CD4-positive, alpha-beta T cell (primary cell): ENCODE data around the gene PPP2R2C. TPM values are rescaled to one million over a fixed set of nuclear protein-coding genes. Genes with fewer than 3 reads are reported as not detected.

Experiments used
- ATAC-seq: fragments of 200-7000 bp; cut with Tn5 transposase; one replicate; pipeline ENCODE4 v1.10.0; 2022; ENCODE audit warnings: mild to moderate bottlenecking; ENCODE audit not compliant: poor library complexity
- CTCF ChIA-PET: fragments of 350-600 bp; sonication (Branson Sonifier 250); formaldehyde crosslinking; loops from one replicate; lab custom pipeline; 2021; ENCODE audit warnings: antibody characterized with exemption, inconsistent platforms; lab: Charles Lee
- POLR2A ChIA-PET: fragments of 350-600 bp; sonication (Branson Sonifier 250); formaldehyde crosslinking; loops from one replicate; lab custom pipeline; 2021; ENCODE audit warnings: antibody characterized with exemption, inconsistent platforms; lab: Charles Lee
- DNase-seq, 14 experiments: peaks; one replicate each; pipeline ENCODE4 v3.0.0-alpha.2; 2013 to 2020; ENCODE audit warnings: mixed read lengths in 2 of 14
- H3K27ac ChIP-seq, 2 donors: one replicate each; pipeline versions ENCODE4 v1.5.1 to v1.7.0; 2013; ENCODE audit warnings: low read length in 2 of 2, low read depth in 1 of 2, mild to moderate bottlenecking in 1 of 2
- H3K27me3 ChIP-seq, 2 experiments: 1 replicate in 1 of 2; 2 replicates in 1 of 2; pipeline versions ENCODE4 v1.6.1 to v1.7.0; 2013; ENCODE audit warnings: low read length in 2 of 2, control low read depth in 1 of 2, mild to moderate bottlenecking in 1 of 2, moderate library complexity in 1 of 2; ENCODE audit not compliant: insufficient read depth in 2 of 2, control insufficient read depth in 1 of 2
- H3K36me3 ChIP-seq: one replicate; pipeline ENCODE4 v1.6.1; 2013; ENCODE audit warnings: low read length, control low read depth; ENCODE audit not compliant: insufficient read depth
- H3K4me1 ChIP-seq: one replicate; pipeline ENCODE4 v1.6.1; 2013; ENCODE audit warnings: low read length, control low read depth; ENCODE audit not compliant: insufficient read depth
- H3K4me3 ChIP-seq: one replicate; pipeline ENCODE4 v1.5.1; 2013; ENCODE audit warnings: mild to moderate bottlenecking, low read length, moderate library complexity
- H3K9me3 ChIP-seq, 2 experiments: 1 replicate in 1 of 2; 2 replicates in 1 of 2; pipeline versions ENCODE4 v1.6.1 to v1.7.0; 2013; ENCODE audit warnings: low read length in 2 of 2, mild to moderate bottlenecking in 2 of 2, control low read depth in 1 of 2, moderate library complexity in 1 of 2; ENCODE audit not compliant: control insufficient read depth in 1 of 2, insufficient read depth in 1 of 2
- H3K27ac Mint-ChIP-seq: one replicate; pipeline ENCODE4 v1.8.0; 2020; ENCODE audit warnings: mixed read lengths
- H3K27me3 Mint-ChIP-seq: one replicate; pipeline ENCODE4 v1.8.0; 2021; ENCODE audit warnings: mixed read lengths
- H3K36me3 Mint-ChIP-seq: one replicate; pipeline ENCODE4 v1.8.0; 2021; ENCODE audit warnings: low read depth, mixed read lengths
- H3K4me1 Mint-ChIP-seq: one replicate; pipeline ENCODE4 v1.8.0; 2021; ENCODE audit warnings: low read depth, mixed read lengths
- H3K4me3 Mint-ChIP-seq: one replicate; pipeline ENCODE4 v1.8.0; 2020; ENCODE audit warnings: mild to moderate bottlenecking, mixed read lengths
- H3K9me3 Mint-ChIP-seq: one replicate; pipeline ENCODE4 v1.8.0; 2020; ENCODE audit warnings: mixed read lengths
- CTCF ChIP-seq: fragments of 200-600 bp; IDR thresholded peaks from one replicate; pipeline ENCODE4 v1.8.0; 2022; ENCODE audit warnings: antibody characterized with exemption, mild to moderate bottlenecking
- intact Hi-C, 2 experiments: fragments of 100-400 bp; cut with DNase I in 1 of 2; cut with micrococcal nuclease in 1 of 2; formaldehyde crosslinking; loops; one replicate each; pipeline versions ENCODE4 v1.15.1 to v1.9.0; 2023 to 2025; cut with DNase I, micrococcal nuclease
- total RNA-seq, 174 experiments: library from RNA in 2 of 174; stranded (reverse) in 2 of 174; gene quantifications; one replicate each; pipeline ENCODE4 v1.2.3 and lab custom pipeline; 2021 to 2026

Gene PPP2R2C
- total RNA-seq, 2 experiments from 2014 or later = not detected

GRCh38 chr4:6465955-6466354, 6.5 kb downstream of the PPP2R2C start:
- Mint-ChIP-seq H3K27me3 (peaks cover 65% of the 10 kb centered on the region), H3K27ac (no peak overlapping the region), H3K36me3 (no peaks in the 10 kb centered on the region), H3K9me3 (no peaks in the 10 kb centered on the region), H3K4me3 (no peak overlapping the region), H3K4me1 (no peaks in the 10 kb centered on the region)
- no peak for TF ChIP-seq CTCF
- ChIA-PET CTCF (no interaction called here), POLR2A (no interaction called here)
- peaks cover 5% of the 10 kb centered on the region for H3K4me1 ChIP-seq
- intact Hi-C loops = no loop called here
- ATAC-seq = no peak
- no peak overlapping the region for H3K27ac ChIP-seq
- H3K9me3 ChIP-seq = peaks cover 0 to 4% of the 10 kb centered on the region in 2 experiments
- no peak for DNase-seq
- H3K36me3 ChIP-seq = no peaks in the 10 kb centered on the region
- H3K4me3 ChIP-seq = no peak overlapping the region
- peaks cover 33 to 42% of the 10 kb centered on the region in 2 experiments for H3K27me3 ChIP-seq

- intact Hi-C loops = no loop called here
- Histone ChIP-seq H3K27me3 (peaks cover 30 to 37% of the 10 kb centered on the region in 2 experiments), H3K27ac (no peak overlapping the region), H3K36me3 (no peaks in the 10 kb centered on the region), H3K4me3 (no peak overlapping the region), H3K9me3 (no peaks in the 10 kb centered on the region), H3K4me1 (no peaks in the 10 kb centered on the region)
- ATAC-seq = no peak
- no peak overlapping the region for H3K4me3 Mint-ChIP-seq
- H3K9me3 Mint-ChIP-seq = no peaks in the 10 kb centered on the region
- H3K27me3 Mint-ChIP-seq = peaks cover 70% of the 10 kb centered on the region
- ChIA-PET CTCF (no interaction called here), POLR2A (no interaction called here)
- DNase-seq = no peak
- no peak overlapping the region for H3K27ac Mint-ChIP-seq
- no peaks in the 10 kb centered on the region for H3K4me1 Mint-ChIP-seq
- TF ChIP-seq CTCF = no peak
- no peaks in the 10 kb centered on the region for H3K36me3 Mint-ChIP-seq
These were observed 7.4 kb downstream of the PPP2R2C start for GRCh38 chr4:6464842-6465588.

GRCh38 chr4:6463311-6464289, 8.8 kb downstream of the PPP2R2C start:
- TF ChIP-seq CTCF = no peak
- no peak overlapping the region for H3K4me3 Mint-ChIP-seq
- CTCF ChIA-PET = no interaction called here

More at GRCh38 chr4:6463311-6464289, 8.8 kb downstream of the PPP2R2C start:
- H3K4me1 ChIP-seq = no peaks in the 10 kb centered on the region
- Mint-ChIP-seq H3K9me3 (peaks cover 2% of the 10 kb centered on the region), H3K4me1 (no peaks in the 10 kb centered on the region), H3K27ac (no peak overlapping the region), H3K27me3 (peaks cover 69% of the 10 kb centered on the region), H3K36me3 (no peaks in the 10 kb centered on the region)
- no peak overlapping the region for H3K27ac ChIP-seq
- POLR2A ChIA-PET = no interaction called here
- DNase-seq (no peak), ATAC-seq (no peak)
- H3K9me3 ChIP-seq = peaks cover 6 to 7% of the 10 kb centered on the region in 2 experiments
- no peaks in the 10 kb centered on the region for H3K36me3 ChIP-seq
- H3K4me3 ChIP-seq = no peak overlapping the region
- H3K27me3 ChIP-seq = peaks cover 19 to 22% of the 10 kb centered on the region in 2 experiments
- intact Hi-C loops = no loop called here
